GM18873 (cell line): ENCODE data around the gene CDYL.

Experiments used
- ATAC-seq: cut with Tn5 transposase; IDR thresholded peaks from one replicate; pipeline ENCODE4 v1.9.1; 2021; ENCODE audit warnings: mild to moderate bottlenecking, moderate library complexity, moderate number of reproducible peaks; ENCODE audit not compliant: unreplicated experiment, low FRiP score

CDYL gene

GRCh38 chr6:4903751-4904370, 127.7 kb downstream of the CDYL start:
- no peak for ATAC-seq

GRCh38 chr6:4904461-4905025, 128.3 kb downstream of the CDYL start:
- no peak for ATAC-seq

- no peak for ATAC-seq
Measured at GRCh38 chr6:4905826-4906225, 129.6 kb downstream of the CDYL start.

DNA sequence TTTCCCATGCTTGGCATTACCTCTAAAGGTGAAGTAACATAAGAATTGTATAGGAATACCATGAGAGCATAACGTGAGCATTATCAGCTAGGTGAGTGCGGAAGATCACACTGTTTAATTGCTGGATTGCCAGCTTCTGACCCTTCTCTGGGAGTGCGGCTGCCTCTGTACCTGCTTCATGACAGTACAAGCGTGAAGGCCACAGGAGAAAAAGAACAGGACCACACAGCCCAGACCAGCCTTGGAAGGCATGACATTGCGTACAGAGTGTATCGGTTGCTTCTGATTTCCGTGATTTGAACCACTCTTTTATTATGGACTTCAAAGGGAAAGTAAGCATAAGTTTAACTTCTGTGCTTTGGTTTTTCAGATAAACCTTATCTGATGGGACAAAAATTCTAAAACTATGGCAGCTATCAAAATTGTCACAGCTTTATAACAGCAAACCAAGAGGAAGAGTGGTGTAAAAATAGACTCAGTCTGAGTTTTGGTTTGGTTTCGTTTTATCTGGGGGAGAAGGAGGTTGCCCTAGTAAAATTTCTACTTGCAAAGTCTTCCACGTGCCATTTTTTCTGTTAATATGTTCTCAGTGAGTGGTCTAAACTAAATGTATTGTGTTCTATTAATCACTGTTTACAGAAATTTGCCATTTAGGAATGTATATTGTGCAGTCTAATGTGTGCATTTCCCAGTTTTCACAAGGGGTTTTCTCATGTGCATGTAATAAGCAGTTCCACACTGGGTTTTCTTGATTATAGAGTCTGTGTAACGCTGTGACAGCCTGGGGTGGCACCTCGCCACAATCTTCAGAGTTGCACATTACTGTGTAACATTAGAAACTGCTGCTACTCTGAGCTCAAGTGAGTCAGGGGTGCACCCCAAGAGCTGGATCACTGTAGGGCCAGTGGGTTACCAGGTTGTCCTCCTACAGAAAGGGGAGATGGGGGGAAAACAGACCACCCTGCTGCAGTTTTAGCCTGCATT, 130.4 kb downstream of the CDYL start:
- no peak for ATAC-seq

DNA sequence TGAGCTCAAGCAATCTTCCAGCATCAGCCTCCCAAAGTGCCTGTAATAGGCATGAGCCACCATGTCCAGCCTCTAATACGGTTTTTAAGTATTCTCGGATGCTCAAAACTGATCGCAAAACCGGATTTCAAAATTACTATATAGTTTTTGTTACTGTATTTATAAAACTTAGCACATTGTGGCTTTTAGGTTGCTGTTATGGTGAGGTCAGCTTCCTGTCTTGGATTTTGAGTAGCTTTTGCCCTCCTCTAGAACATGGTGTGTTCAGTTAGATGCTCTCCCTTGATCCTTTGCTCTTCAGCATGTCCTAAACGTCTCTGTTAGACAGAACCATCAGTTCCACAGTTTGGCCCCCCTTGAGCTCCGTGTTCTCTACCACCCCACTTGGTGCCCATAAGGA, 131.4 kb downstream of the CDYL start:
- no peak for ATAC-seq

DNA sequence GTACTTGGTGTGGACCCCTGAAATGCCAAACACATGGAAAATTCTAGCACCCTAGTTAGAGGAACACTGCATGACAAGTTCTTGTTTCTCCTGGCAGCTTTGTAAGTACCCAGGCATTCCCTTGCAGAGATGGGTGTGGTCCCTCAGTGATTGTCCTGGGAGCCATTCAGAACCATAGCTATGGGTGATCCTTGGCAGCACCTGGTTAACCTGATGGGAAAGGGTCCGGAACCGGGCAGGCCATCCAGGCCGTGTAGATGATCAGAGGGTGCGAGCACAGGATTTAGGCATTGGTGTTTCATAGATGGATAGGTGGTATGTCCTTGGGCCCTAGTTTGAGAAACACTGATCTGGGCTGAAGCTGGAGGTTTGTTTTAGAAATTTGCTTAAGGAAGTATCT, 131.9 kb downstream of the CDYL start:
- ATAC-seq: no peak

GRCh38 chr6:4909063-4909706, 133.0 kb downstream of the CDYL start:
- no peak for ATAC-seq

- ATAC-seq: no peak
Measured at GRCh38 chr6:4910037-4910760, 134.0 kb downstream of the CDYL start.

- no peak for ATAC-seq
Measured at GRCh38 chr6:4912559-4912958, 136.4 kb downstream of the CDYL start.

GRCh38 chr6:4913705-4914419, 137.7 kb downstream of the CDYL start:
- ATAC-seq: no peak

GRCh38 chr6:4914420-4915159, 138.4 kb downstream of the CDYL start:
- ATAC-seq: no peak

DNA sequence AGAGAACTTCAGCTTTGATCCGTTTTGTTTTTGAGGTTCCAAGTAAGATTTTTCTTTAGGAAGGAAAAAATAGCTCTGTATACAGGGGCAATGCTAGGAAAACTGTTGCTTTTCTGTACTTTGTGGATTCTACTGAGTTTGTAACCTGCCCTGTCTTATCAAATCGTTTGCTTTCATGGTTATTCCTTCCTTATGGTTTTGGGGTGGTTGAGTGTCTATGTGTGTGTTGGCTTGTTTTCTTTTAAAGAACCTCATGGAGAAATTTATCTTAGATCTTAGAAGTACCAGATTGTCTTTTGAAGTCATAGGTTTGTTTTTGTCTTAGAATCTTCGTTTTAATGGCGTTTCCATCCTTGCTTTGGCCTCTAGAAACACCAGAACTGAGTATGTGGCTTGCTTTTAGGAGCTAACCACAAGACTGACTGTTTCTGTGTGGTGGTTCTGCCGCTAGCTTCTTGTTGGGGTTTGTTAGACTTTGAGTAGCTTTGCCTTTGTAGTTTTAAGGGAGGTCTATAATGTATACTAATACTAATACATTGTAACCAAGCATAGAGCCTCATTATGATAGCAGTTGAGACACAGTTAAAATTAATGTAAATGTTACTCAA, 140.9 kb downstream of the CDYL start:
- ATAC-seq: no peak

- ATAC-seq: no peak
Measured at GRCh38 chr6:4920914-4921410, 144.8 kb downstream of the CDYL start.

- ATAC-seq: no peak
Measured at GRCh38 chr6:4922488-4923037, 146.4 kb downstream of the CDYL start.

- ATAC-seq: no peak
Measured at GRCh38 chr6:4923081-4923480, 146.9 kb downstream of the CDYL start.

DNA sequence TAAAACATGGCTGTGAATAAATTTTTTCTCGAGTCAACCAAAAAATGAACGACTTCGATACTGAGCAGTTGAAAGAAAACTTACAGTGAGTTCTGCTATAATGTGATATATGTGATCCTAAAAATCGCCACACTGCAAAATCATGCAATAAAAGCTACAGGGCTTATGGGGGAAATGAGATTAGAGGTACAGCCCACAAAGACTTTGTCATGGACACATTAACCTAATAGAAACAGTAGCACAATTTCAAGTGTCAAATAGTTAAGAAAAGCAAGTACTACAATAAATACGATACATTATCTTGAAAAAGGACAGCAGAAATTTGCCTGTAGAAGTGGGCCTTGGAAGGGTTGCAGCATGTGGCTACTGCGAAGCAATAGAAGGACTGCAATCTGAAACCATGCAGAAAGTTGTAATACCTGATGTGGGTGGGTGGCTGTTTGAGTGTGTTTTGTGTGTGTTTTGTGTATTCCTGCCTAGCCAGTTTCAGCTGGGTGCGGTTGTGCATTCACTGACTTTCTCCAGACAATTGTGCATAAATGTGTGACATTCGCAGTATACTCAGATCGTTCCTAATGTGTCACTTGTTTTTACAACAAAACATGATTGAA, 148.6 kb downstream of the CDYL start:
- no peak for ATAC-seq

DNA sequence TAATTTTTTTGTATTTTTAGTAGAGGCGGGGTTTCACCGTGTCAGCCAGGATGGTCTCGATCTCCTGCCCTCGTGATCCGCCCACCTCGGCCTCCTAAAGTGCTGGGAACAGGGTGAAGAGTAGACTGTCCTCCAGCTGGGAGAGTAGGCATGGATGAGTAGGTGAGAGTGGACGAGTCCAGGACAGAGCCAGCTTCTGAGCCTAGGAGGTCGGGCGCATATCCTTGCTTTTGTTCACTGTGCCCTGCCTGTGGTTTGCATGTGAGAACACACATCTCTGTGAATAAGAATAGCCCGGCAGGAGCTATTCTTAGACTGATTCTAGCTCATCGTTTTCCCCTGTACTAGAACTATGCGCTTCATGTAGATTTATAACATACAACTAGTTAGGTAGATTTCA, 149.4 kb downstream of the CDYL start:
- ATAC-seq: no peak

- no peak for ATAC-seq
Measured at GRCh38 chr6:4928426-4928825, 152.2 kb downstream of the CDYL start.
